K562 (cell line): Measurements from ENCODE around the gene STX1B. TPM values are rescaled to one million over a fixed set of nuclear protein-coding genes. Genes with fewer than 3 reads are reported as not detected.
A peak's percentile ranks its signal among the peaks of the same experiment; 100 is the strongest.

Experiments
- ATAC-seq: fragments of 200-7000 bp; cut with Tn5 transposase; 3 replicates; pipeline ENCODE4 v1.9.1; 2020; ENCODE audit warnings: moderate library complexity
- BruUV-seq: library from RNA; stranded (reverse); fragments of 400-500 nt; replicated peaks from 2 replicates; lab custom pipeline; 2021; lab: Mats Ljungman, UMichigan
- CTCF ChIA-PET: fragments of 300-600 bp; formaldehyde crosslinking; extraction: SDS; loops from one replicate; lab custom pipeline; 2021; ENCODE audit warnings: low intra/inter-chr PET ratio; lab: Yijun Ruan, JAX
- POLR2A ChIA-PET: fragments of 300-600, 350-650 bp; sonication (Branson Sonifier 250); formaldehyde crosslinking; extraction: SDS; loops from one replicate; lab custom pipeline; 2021; ENCODE audit warnings: antibody characterized with exemption, inconsistent platforms; lab: Yijun Ruan, JAX
- DNase-seq, 4 experiments: peaks; one replicate each; pipeline versions ENCODE4 v3.0.0 to v3.0.0-alpha.2; 2011 to 2018; ENCODE audit warnings: low spot score in 3 of 4, mixed read lengths in 3 of 4; ENCODE audit errors: extremely low read depth in 1 of 4
- FAIRE-seq: peaks from 2 replicates; lab custom pipeline; 2011; peaks lifted over from hg19 to GRCh38; lab: Jason Lieb, UNC
- H2AFZ ChIP-seq: 2 replicates; pipeline ENCODE4 v1.6.0; 2011; ENCODE audit warnings: low read depth, low read length, control low read depth, inconsistent platforms
- H3K27ac ChIP-seq: fragments of 200-600 bp; 3 replicates; pipeline ENCODE4 v1.8.0; 2011; ENCODE audit warnings: low read depth, mild to moderate bottlenecking, control low read depth, inconsistent platforms, low read length, moderate library complexity, mixed read lengths; ENCODE audit errors: extremely low read depth
- H3K27me3 ChIP-seq, 2 experiments: fragments of 300-600 bp in 1 of 2; 2 replicates in 1 of 2; 3 replicates in 1 of 2; pipeline versions ENCODE4 v1.6.0 to v1.8.0; 2011; ENCODE audit warnings: inconsistent platforms in 2 of 2, low read length in 2 of 2, mild to moderate bottlenecking in 1 of 2, mixed read lengths in 1 of 2, moderate library complexity in 1 of 2; ENCODE audit not compliant: control insufficient read depth in 2 of 2, insufficient read depth in 2 of 2
- H3K36me3 ChIP-seq: fragments of 300-600 bp; 3 replicates; pipeline ENCODE4 v1.8.0; 2011; ENCODE audit warnings: mild to moderate bottlenecking, low read length, inconsistent platforms; ENCODE audit not compliant: control insufficient read depth, insufficient read depth
- H3K4me1 ChIP-seq, 2 experiments: fragments of 200-600 bp in 1 of 2; replicated peaks in 1 of 2; 2 replicates in 1 of 2; 3 replicates in 1 of 2; pipeline versions ENCODE4 v1.5.1 to v1.8.0; 2011; ENCODE audit warnings: inconsistent platforms in 2 of 2, low read length in 2 of 2, mild to moderate bottlenecking in 1 of 2, mixed read lengths in 1 of 2, moderate library complexity in 1 of 2; ENCODE audit not compliant: control insufficient read depth in 2 of 2, insufficient read depth in 2 of 2
- H3K4me2 ChIP-seq: 2 replicates; pipeline ENCODE4 v1.6.1; 2011; ENCODE audit warnings: low read length, control low read depth, inconsistent platforms, mixed read lengths; ENCODE audit not compliant: insufficient read depth
- H3K4me3 ChIP-seq: fragments of 200-600 bp; sonication (generic), shearing (Covaris generic); 2 replicates; pipeline ENCODE4 v1.5.1; 2016; ENCODE audit warnings: control low read depth, inconsistent platforms
- H3K79me2 ChIP-seq: fragments of 200-600 bp; 3 replicates; pipeline ENCODE4 v1.8.0; 2011; ENCODE audit warnings: low read length, inconsistent platforms; ENCODE audit not compliant: control insufficient read depth, insufficient read depth
- H3K9ac ChIP-seq, 2 experiments: 2 replicates each; pipeline versions ENCODE4 v1.6.0 to v1.6.1; 2011; ENCODE audit warnings: low read depth in 2 of 2, low read length in 2 of 2, control low read depth in 1 of 2, inconsistent platforms in 1 of 2, mild to moderate bottlenecking in 1 of 2, mixed read lengths in 1 of 2; ENCODE audit not compliant: insufficient read depth in 1 of 2
- H3K9me1 ChIP-seq: one replicate; pipeline ENCODE4 v1.6.0; 2011; ENCODE audit warnings: inconsistent platforms, mild to moderate bottlenecking, low read length, moderate library complexity; ENCODE audit not compliant: control insufficient read depth, insufficient read depth
- H3K9me3 ChIP-seq: replicated peaks from 2 replicates; pipeline ENCODE4 v1.5.1; 2011; ENCODE audit warnings: low read depth, low read length, inconsistent platforms; ENCODE audit not compliant: control insufficient read depth, insufficient read depth
- H4K20me1 ChIP-seq: replicated peaks from 2 replicates; pipeline ENCODE4 v1.6.1; 2011; ENCODE audit warnings: low read length, inconsistent platforms, mixed read lengths; ENCODE audit not compliant: control insufficient read depth, insufficient read depth
- RFX1 ChIP-seq: fragments of 450-650 bp; IDR thresholded peaks from 2 replicates; pipeline ENCODE4 v1.6.1; 2016; ENCODE audit warnings: mild to moderate bottlenecking, moderate library complexity
- ZNF324 ChIP-seq: fragments of 250-450 bp; sonication (Bioruptor Pico); IDR thresholded peaks from 2 replicates; pipeline ENCODE4 v1.4.0; 2020; ENCODE audit warnings: mild to moderate bottlenecking
- WGBS: fragments of 100-300 bp; shearing (Covaris generic); methylation state at CpG from one replicate; pipeline ENCODE4 v1.1.6; 2016; ENCODE audit warnings: low coverage, mixed read lengths; ENCODE audit not compliant: insufficient coverage; ENCODE audit errors: missing lambda C conversion rate; 5-methylcytosine and 5-hydroxymethylcytosine counted together
- in situ Hi-C: fragments of 300-500 bp; cut with MboI; formaldehyde crosslinking; loops from 4 replicates; pipeline ENCODE4 v1.15.0; 2018; ENCODE audit warnings: inconsistent platforms, mixed read lengths
- intact Hi-C: fragments of 100-400 bp; cut with micrococcal nuclease; formaldehyde crosslinking; loops from 2 replicates; pipeline ENCODE4 v1.14.2; 2022
- polyA plus RNA-seq, 8 experiments: library from polyadenylated mRNA; depleted of rRNA in 4 of 8; stranded (reverse) in 5 of 8; unstranded in 3 of 8; fragments of >200 nt; fragmentation: Nextera tagmentation in 2 of 8; fragmentation: Illumina TruSeq in 1 of 8; extraction: Ambion mirVana in 2 of 8; extraction: Trizol in 1 of 8; gene quantifications; 2 replicates each; pipeline versions ENCODE4 v1.2.1 to v1.2.3, GENCODE V29; 2011 to 2014; ENCODE audit warnings: inconsistent platforms in 1 of 8, missing spikeins in 1 of 8
- total RNA-seq, 7 experiments: library from RNA; depleted of rRNA in 6 of 7; stranded (reverse); fragments of >200 nt in 6 of 7; fragmentation: Illumina TruSeq in 2 of 7; extraction: Trizol in 2 of 7; gene quantifications; 2 replicates each; pipeline versions ENCODE4 v1.2.1 to v1.2.3, GENCODE V29; 2011 to 2021; ENCODE audit warnings: low replicate concordance in 1 of 7
- TF ChIP-seq, protein P1 (sequence below): fragments of 250-450 bp; sonication (Bioruptor Pico); IDR thresholded peaks from 2 replicates; pipeline ENCODE4 v1.5.0; 2021; ENCODE audit warnings: mild to moderate bottlenecking, moderate library complexity
- TF ChIP-seq, protein P2 (sequence below): fragments of 250-450 bp; sonication (Bioruptor Pico); IDR thresholded peaks from 2 replicates; pipeline ENCODE4 v1.5.0; 2020; ENCODE audit warnings: mild to moderate bottlenecking, borderline replicate concordance

The STX1B gene
- total and polyA plus RNA-seq, 9 of the 15 experiments (the other 6 are each of a cell fraction or from before 2014, with no cell fraction given), result 0.07 to 2.5 (median 0.86) TPM

DNA sequence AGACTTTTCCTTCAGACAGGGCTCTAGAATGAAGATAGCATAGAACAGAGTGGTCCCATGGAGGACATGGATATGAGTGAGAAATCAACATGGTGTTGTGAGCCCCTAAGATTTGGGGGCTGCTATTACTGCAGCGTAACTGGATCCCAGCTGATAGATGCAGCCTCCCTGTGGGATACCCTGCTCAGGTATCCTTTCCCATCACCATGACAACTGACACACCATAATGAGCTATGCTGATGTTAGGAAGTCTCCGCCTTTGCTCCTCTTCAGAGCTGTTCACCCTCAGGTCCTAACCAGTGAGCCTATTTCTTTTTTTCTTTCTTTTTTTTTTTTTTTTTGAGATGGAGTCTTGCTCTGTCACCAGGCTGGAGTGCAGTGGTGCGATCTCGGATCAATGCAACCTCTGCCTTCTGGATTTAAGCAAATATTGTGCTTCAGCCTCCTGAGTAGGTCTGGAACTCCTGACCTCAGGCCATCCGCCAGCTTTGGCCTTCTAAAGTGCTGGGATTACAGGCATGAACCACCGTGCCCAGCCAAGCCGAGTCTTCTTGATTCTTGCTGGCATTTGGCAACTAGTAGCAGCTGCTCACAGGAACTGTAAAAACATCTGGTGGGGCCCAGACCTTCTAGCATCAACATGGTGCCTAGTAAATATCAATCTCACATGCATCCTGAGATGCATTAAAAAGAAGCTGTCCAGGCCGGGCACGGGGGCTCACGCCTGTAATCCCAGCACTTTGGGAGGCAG, 40.0 kb upstream of the STX1B start:
- BruUV-seq, result no TSS peak

More for the DNA sequence above, 40.0 kb upstream of the STX1B start:
- Histone ChIP-seq H3K9ac (peak overlapping the region in 1 of 2 experiments; percentile 35; a peak in 1 of 4 replicates), H3K27me3 (peaks cover 3 to 8% of the 10 kb centered on the region in 2 experiments; a peak in 3 of 5 replicates), H3K4me2 (no peak overlapping the region), H3K4me3 (no peak overlapping the region), H4K20me1 (no peaks in the 10 kb centered on the region), H3K36me3 (no peaks in the 10 kb centered on the region), H2AFZ (no peak overlapping the region), H3K9me1 (no peaks in the 10 kb centered on the region), H3K4me1 (peaks cover 0 to 3% of the 10 kb centered on the region in 2 experiments; a peak in 2 of 5 replicates), H3K27ac (no peak overlapping the region), H3K9me3 (no peaks in the 10 kb centered on the region), H3K79me2 (no peaks in the 10 kb centered on the region)
- no peak; the same call in 2 of the 3 replicates for ATAC-seq
- intact Hi-C loops (no loop called here), in situ Hi-C loops (no loop called here)
- 18% methylated on average over 10 of the region's 10 CpGs for WGBS
- CTCF ChIA-PET, result no interaction called here
- POLR2A ChIA-PET, result interaction anchor here (0.9 to 1.7 kb wide), 4 partner anchors 10 to 34 kb away, joined by 3 to 10 read pairs (median 4); no protein-coding TSS in a partner anchor
- no peak for FAIRE-seq
- DNase-seq, result no peak
- TF ChIP-seq ZNF324 (CRISPR knock-in tag) (no peak), RFX1 (peak; percentile 68)
- TF ChIP-seq, protein P1, sequence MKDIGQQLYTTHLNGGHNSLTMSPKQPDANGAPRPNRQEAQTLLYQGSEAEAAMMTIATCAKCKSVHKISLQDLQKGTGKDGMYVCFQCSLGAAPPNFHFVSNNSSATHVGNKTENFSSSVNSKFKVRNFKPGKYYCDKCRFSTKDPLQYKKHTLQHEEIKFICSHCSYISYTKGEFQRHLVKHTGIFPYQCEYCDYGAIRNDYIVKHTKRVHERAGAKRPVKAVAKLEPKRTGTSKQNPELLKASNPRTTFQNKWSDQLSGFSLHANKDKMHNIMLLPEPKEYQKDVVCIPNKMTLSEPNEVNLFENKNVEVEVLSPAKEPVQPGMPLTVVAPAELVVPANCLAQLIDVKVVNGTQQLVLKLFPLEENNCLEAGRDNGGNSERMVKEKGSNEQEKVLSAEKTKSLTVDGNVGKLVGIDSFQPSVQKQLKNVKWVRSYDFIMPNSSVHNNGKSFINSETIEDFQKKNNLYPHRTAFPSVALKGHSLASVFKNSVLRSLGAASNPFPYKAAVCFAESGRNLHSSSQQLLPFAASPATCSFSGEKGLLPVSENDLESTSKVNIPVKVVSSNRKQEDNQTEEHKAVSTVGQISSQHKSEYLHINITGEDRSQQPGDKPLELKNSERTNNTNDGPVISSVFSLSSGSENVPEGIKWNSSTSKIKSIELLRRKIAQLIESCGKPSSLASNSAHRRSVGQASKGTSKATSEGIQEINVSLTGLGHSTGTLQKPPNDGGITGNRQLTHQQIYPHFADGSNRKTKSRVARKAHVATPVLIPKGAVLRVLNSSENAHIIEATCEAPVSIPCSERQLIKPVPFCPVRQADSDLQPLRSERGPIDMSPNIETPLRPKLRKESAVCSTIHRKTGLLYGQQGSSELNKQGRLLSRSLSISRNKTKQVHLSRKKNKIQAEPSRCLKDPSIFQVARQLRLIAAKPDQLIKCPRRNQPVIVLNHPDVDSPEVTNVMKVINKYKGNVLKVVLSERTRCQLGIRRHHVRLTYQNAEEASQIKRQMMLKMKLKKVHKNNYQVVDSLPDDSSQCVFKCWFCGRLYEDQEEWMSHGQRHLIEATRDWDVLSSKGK, result no peak
- TF ChIP-seq, protein P2, sequence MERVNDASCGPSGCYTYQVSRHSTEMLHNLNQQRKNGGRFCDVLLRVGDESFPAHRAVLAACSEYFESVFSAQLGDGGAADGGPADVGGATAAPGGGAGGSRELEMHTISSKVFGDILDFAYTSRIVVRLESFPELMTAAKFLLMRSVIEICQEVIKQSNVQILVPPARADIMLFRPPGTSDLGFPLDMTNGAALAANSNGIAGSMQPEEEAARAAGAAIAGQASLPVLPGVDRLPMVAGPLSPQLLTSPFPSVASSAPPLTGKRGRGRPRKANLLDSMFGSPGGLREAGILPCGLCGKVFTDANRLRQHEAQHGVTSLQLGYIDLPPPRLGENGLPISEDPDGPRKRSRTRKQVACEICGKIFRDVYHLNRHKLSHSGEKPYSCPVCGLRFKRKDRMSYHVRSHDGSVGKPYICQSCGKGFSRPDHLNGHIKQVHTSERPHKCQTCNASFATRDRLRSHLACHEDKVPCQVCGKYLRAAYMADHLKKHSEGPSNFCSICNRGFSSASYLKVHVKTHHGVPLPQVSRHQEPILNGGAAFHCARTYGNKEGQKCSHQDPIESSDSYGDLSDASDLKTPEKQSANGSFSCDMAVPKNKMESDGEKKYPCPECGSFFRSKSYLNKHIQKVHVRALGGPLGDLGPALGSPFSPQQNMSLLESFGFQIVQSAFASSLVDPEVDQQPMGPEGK (CRISPR knock-in tag), result no peak
